HG02798 (cell line): ENCODE measurements around the gene NUDT4.
A peak's percentile ranks its signal among the peaks of the same experiment; 100 is the strongest.

Source experiments
- ATAC-seq: cut with Tn5 transposase; IDR thresholded peaks from one replicate; pipeline ENCODE4 v1.9.1; 2021; ENCODE audit warnings: mild to moderate bottlenecking; ENCODE audit not compliant: unreplicated experiment, poor library complexity

Gene NUDT4

GRCh38 chr12:93377252-93378195, at the start of gene NUDT4:
TSS of gene NUDT4 (plus strand) at chr12:93377925. CDS start at chr12:93378323, 398 bp downstream.
- ATAC-seq = peak; percentile 78

DNA sequence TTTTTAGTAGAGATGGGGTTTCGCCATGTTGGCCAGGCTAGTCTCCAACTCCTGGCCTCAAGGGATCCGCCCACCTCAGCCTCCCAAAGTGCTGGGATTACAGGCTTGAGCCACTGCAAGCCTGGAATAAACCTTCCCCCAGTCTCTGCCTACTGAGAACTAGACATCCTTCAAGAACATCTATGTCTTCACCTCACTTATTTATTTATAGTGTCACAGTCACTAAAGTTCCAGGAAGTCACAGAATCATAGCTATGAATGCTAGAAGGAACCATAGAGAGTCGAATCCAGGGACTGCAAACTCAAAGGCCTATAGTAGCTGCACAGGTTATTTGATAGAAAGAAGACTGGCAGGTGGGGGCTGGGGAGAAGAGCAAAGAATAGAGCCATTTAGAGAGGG, 44.7 kb upstream of the NUDT4 start:
- ATAC-seq = no peak

- no peak for ATAC-seq
These were observed 43.9 kb upstream of the NUDT4 start for GRCh38 chr12:93333828-93334227.

GRCh38 chr12:93335603-93336162, 42.0 kb upstream of the NUDT4 start:
- no peak for ATAC-seq

GRCh38 chr12:93336291-93336741, 41.4 kb upstream of the NUDT4 start:
- ATAC-seq = no peak

- no peak for ATAC-seq
These were observed 39.1 kb upstream of the NUDT4 start for GRCh38 chr12:93338598-93338997.

- ATAC-seq = no peak
These were observed 38.0 kb upstream of the NUDT4 start for GRCh38 chr12:93339695-93340094.

DNA sequence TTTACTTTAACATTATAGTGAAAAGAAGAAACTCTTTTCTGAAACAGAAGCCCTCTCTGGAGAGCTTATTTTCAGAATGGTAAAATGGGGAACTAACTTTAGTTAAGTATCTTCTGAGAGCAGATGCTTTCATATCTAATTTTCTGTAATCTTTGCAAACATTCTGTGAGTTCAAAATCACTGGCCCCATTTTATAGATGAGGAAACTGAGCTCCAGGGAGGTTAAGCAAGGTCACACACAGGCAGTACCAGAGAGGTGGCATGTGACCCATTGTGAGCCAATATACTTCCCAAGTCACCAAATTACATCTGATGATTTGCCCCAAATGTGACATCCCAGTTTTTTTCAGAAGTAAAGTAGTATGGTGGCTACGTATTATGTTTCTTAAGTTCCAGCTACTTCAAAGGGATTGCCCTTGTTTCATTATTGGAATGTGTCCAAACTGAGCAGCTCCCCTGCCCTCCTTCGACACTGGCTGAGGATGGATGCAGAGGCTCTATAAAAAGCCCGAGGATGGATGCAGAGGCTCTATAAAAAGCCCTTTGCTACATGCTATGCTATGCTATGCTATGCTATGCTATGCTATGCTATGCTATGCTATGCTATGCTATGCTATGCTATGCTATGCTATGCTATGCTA, 36.2 kb upstream of the NUDT4 start:
- ATAC-seq = no peak

DNA sequence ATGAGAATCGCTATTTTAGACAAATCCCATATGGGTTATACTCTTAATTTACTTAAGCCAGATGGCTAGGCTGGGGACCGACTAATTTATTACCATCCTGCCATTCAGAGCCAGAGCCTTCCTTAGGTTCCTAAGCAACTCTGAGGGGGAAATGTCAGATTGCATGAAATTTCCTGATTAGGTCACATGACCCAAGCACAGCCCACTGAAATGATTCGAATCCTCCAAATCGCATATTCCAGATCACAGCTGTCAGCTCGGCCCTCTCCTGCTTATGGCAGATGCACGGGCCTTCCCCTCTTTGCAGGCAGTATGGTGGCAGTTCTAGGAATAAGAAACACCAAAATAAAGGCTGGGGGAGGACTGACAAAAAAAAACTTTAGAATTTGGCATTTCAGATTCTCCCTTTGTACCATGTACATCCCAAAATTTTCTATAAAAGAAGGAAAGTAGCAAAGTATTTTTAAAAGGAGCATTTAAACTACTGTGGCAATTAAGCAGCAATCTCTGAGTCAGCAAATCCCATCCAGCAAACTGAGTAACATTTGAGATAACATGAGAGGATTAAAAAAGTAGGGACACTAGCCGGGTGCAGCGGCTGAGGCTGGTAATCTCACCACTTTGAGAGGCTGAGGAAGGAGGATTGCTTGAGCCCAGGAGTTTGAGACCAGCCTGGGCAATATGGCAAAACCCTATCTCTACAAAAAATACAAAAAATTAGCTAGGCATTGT, 30.5 kb upstream of the NUDT4 start:
- ATAC-seq = no peak

GRCh38 chr12:93348575-93349435, 28.9 kb upstream of the NUDT4 start:
- ATAC-seq = no peak

DNA sequence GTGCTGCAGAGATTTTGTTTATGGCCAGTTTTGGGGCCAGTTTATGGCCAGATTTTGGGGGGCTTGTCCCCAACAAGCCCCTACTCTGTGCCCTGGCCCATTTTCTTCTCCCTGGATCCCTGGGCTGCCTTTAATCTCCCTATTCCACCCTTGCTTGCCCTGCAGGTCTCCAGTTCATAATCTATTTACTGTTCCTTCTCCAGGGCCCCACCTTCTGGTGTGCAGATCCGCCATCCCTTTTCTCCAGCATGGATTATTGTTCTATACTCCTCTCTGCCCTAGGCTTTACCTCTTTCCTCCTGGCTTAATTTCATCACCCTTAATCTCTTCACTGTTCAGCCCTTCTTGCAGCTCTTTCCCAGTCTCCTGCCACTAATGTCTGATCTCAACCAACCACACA, 26.0 kb upstream of the NUDT4 start:
- no peak for ATAC-seq

DNA sequence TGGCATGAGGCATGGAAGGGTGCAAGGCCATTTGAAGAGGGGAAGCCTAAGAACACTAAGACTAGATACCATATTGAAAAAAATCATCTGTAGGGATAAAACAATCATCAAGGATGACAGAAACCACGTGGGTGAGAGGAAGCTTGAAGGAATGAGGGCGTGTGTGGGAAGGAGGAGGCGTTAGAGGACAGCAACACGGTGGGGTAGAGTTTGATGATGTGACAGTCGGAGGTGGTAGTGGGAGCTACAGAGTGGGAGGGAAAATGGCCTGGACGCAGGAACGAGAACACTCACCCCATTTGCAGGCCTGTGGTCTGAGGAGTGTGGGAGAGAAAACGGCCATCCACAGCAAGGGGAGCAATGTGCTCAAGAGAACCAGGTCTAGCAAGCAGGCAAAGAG, 25.4 kb upstream of the NUDT4 start:
- no peak for ATAC-seq

DNA sequence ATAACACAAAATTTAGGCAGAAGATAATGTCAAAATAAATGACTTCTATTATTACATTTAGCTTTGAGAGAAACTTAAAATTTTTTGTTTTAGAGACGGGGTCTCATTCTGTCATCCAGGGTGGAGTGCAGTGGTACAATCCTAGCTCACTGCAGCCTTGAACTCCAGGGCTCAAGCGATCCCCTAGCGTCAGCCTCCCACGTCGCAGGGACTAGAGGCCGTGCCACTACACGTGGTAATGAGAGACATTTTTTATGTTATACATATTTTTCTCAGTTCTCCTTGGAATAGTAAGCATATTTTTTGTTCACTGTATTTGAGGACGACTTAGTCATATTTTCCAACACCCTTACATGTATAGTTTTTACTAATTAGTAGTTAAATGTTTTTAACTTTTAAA, 21.5 kb upstream of the NUDT4 start:
- ATAC-seq = no peak

DNA sequence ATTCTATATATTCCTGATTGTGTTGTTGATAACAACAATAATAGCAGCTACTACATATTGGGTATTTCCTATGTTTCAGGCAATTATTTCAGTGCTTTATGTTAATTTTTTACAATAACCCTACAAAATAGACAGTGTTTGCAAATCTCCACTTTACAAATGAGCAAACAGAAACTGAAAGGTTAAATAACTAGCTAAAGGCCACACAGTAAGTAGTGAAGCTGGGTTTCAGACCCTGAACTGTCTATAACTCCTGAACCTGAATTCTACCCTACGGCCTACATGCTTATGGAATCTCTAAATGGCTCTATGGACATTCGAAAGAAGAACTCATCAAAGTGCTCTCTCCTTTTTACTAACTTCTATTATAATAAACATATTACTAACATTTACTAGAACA, 19.7 kb upstream of the NUDT4 start:
- peak; percentile 77 for ATAC-seq

DNA sequence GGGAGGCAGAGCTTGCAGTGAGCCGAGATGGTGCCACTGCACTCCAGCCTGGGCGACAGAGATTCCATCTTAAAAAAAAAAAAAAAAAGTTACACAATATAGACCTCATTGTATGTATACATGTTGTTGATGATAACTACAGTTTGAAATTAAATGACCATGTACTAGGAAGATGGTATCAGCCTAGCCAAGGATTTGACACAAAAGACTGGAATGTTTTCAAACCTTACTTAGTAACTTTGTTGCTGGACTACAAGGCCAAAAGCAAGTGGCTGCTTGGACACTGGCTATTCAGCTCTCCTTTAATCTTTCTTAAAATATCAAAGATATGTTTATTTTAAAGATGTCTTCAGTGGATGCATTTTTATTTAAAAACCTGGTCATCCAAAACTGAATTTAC, 18.9 kb upstream of the NUDT4 start:
- ATAC-seq = no peak

GRCh38 chr12:93360688-93361087, 17.0 kb upstream of the NUDT4 start:
- ATAC-seq = no peak

GRCh38 chr12:93361151-93361919, 16.4 kb upstream of the NUDT4 start:
- ATAC-seq = no peak

- no peak for ATAC-seq
These were observed 13.9 kb upstream of the NUDT4 start for GRCh38 chr12:93363841-93364297.
